T-helper 1 cell treated with Interleukin-12 subunit alpha and Interleukin-12 subunit beta and Interleukin-4 antibody, amounts not matched to agents 30 μg/mL and 1 μg/mL, for 36 hours (primary cell): ENCODE data around the gene MT4.

Experiments
- H3K27ac Mint-ChIP-seq: one replicate; pipeline ENCODE4 v1.8.0; 2021; ENCODE audit warnings: mild to moderate bottlenecking, mixed read lengths
- H3K27me3 Mint-ChIP-seq: one replicate; pipeline ENCODE4 v1.8.0; 2021; ENCODE audit warnings: low read depth, mixed read lengths
- H3K36me3 Mint-ChIP-seq: one replicate; pipeline ENCODE4 v1.8.0; 2021; ENCODE audit warnings: low read depth, mixed read lengths
- H3K4me1 Mint-ChIP-seq: one replicate; pipeline ENCODE4 v1.8.0; 2021; ENCODE audit warnings: low read depth, mixed read lengths
- H3K4me3 Mint-ChIP-seq: one replicate; pipeline ENCODE4 v1.8.0; 2021; ENCODE audit warnings: mild to moderate bottlenecking, moderate library complexity, mixed read lengths
- H3K9me3 Mint-ChIP-seq: one replicate; pipeline ENCODE4 v1.8.0; 2021; ENCODE audit warnings: mixed read lengths

Gene MT4

DNA sequence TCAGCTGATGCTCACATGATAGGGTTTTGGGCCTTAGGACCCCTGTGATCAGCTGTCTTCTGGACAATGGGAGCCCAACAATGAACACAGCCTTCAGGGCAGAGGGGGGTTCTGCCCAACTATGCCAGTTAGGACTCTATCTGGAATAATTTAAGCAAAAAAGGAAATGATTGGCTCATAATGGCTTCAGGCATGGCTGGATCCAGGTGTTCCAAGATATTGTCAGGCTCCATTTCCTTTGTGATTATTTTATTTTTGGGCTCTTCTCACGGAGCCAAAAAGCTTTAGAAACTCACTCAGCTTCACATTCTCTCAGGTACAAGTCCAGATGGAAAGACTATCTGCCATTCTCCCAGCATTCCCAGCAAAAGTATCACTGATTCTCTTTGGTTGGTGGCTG, 40.6 kb downstream of the MT4 start:
- Mint-ChIP-seq H3K9me3 (no peaks in the 10 kb centered on the region), H3K27ac (no peak overlapping the region), H3K36me3 (peaks cover 6% of the 10 kb centered on the region), H3K4me1 (peaks cover 32% of the 10 kb centered on the region), H3K4me3 (no peak overlapping the region), H3K27me3 (peaks cover 13% of the 10 kb centered on the region)

DNA sequence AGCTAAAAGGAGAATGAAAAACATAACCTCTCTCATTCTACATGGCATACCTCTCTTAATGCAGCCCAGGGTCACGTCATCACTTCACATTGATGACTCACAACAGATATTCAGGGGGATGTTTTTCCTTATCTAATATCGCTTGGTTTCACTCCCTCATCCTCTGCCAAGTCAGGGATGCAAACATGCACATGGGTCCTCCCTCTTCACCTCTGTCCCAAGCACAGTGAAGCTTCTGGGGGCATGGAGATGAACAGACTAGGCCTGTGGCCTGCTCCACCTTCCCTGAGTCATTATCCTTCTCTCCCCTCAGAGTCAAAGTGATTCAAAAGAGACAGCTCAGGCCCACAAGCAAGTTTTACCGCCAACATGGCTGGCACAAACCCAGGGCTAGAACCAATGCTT, 41.2 kb downstream of the MT4 start:
- Mint-ChIP-seq H3K4me3 (no peak overlapping the region), H3K27ac (no peak overlapping the region), H3K27me3 (peaks cover 7% of the 10 kb centered on the region), H3K4me1 (peaks cover 37% of the 10 kb centered on the region), H3K9me3 (no peaks in the 10 kb centered on the region), H3K36me3 (peaks cover 6% of the 10 kb centered on the region)

DNA sequence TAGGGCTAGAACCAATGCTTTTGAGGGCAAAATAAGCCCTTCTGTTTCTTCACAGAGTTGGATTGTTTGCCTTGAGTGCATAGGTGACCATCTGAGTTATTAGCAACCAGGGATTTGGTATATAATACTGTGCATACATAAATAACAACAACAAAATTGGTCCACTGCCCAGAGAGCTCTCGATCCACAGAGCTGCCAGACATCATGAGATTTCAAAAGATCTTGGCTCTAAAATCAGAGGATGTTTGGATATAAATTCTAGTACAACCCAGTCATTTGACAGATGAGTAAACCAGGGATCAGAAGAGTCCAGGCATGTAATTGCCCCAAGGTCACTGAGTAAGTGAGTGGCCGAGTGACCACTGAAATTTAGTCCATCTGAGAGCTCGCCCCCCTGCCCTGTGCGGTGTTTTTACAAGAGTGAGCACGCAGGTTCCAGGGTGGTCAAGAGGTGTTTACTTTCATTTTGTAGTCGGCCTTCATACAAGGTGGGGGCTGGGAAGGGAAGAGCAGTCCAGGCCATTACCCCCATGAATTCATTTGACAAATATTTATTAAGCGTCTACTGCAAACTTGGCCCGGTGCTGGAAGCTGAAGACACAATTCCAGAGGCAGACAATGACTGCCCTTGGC, 41.7 kb downstream of the MT4 start:
- Mint-ChIP-seq H3K9me3 (no peaks in the 10 kb centered on the region), H3K36me3 (peaks cover 6% of the 10 kb centered on the region), H3K27ac (peak overlapping the region; percentile 28), H3K4me1 (peaks cover 42% of the 10 kb centered on the region), H3K27me3 (peaks cover 4% of the 10 kb centered on the region), H3K4me3 (peak overlapping the region; percentile 19)

DNA sequence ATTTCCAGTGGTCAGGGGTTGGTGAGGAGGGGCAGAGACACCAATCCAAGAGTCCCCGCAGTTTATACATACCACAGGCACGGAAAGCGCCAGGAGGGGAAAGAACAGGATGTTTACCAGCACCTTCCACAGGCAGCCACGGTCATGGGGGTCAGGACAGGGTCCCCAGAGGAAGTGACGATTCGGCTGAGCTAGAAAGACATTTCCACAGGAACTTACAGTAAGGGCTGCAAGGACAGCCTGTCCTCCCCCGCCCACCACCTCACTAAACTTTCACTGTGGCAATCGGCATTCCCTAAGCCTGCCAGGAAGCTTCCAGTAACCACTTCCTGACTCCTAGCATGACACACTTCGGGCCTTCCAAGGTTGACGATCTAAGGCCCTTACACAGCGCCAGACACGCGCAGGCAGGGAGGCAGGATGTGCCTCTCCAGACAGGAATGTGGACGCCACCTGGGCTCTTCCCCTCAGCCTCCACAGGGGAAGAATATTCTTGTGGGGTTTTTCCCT, 42.3 kb downstream of the MT4 start:
- Mint-ChIP-seq H3K9me3 (no peaks in the 10 kb centered on the region), H3K27me3 (peaks cover 2% of the 10 kb centered on the region), H3K36me3 (peaks cover 6% of the 10 kb centered on the region), H3K27ac (peak overlapping the region; percentile 65), H3K4me1 (peaks cover 42% of the 10 kb centered on the region), H3K4me3 (peak overlapping the region; percentile 36)

DNA sequence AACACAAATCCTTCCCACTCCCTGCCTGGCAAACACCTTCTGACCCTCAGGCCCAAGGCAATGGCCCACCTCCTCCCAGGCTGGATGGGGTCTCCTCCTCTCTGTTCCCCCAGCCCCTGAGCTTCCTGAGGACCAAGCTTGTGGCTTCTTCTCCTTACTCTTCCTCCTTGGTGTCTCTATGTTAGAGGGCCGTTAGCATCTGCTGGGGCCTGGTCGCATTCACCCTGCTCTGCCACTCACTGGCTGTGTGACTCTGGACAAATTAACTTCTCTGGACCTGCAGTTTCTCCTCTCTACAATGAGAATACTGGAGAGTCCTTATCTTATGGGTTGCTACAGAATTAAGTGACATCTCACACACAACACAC, 42.8 kb downstream of the MT4 start:
- peak overlapping the region; percentile 85 for H3K27ac Mint-ChIP-seq
- no peaks in the 10 kb centered on the region for H3K9me3 Mint-ChIP-seq
- peak overlapping the region; percentile 74 for H3K4me3 Mint-ChIP-seq
- H3K4me1 Mint-ChIP-seq: peaks cover 42% of the 10 kb centered on the region
- no peaks in the 10 kb centered on the region for H3K27me3 Mint-ChIP-seq
- peaks cover 6% of the 10 kb centered on the region for H3K36me3 Mint-ChIP-seq

DNA sequence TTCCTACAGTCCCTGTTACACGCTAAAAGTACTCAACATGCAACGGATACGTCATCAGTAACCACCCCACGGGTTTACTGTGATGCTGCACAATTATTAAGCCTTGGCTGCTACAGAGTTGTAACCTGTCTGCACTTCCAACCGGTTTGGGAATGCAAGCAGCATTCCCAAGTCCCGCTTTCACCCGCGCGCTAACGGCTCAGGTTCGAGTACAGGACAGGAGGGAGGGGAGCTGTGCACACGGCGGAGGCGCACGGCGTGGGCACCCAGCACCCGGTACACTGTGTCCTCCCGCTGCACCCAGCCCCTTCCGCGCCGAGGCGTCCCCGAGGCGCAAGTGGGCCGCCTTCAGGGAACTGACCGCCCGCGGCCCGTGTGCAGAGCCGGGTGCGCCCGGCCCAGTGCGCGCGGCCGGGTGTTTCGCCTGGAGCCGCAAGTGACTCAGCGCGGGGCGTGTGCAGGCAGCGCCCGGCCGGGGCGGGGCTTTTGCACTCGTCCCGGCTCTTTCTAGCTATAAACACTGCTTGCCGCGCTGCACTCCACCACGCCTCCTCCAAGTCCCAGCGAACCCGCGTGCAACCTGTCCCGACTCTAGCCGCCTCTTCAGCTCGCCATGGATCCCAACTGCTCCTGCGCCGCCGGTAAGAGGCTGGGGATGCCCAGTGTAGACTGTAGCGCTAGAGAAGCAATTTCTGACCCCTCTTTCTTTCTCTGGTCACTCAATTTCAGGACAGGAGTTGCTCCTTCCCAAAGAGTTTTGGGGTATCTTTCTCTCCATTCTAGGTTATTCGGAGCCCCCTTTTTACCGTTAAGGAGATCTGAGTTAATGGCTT, 43.4 kb downstream of the MT4 start, which contains the start of gene MT2A:
TSS of gene MT2A (plus strand) at position 542 of the 833 bp plus-strand sequence. CDS start at position 614, 72 bp downstream.
- peaks cover 42% of the 10 kb centered on the region for H3K4me1 Mint-ChIP-seq
- H3K4me3 Mint-ChIP-seq: peak within 1 kb of the TSS; percentile 95
- no peaks in the 10 kb centered on the region for H3K27me3 Mint-ChIP-seq
- H3K9me3 Mint-ChIP-seq: no peaks in the 10 kb centered on the region
- peaks cover 6% of the 10 kb centered on the region for H3K36me3 Mint-ChIP-seq
- H3K27ac Mint-ChIP-seq: peak within 1 kb of the TSS; percentile 99

DNA sequence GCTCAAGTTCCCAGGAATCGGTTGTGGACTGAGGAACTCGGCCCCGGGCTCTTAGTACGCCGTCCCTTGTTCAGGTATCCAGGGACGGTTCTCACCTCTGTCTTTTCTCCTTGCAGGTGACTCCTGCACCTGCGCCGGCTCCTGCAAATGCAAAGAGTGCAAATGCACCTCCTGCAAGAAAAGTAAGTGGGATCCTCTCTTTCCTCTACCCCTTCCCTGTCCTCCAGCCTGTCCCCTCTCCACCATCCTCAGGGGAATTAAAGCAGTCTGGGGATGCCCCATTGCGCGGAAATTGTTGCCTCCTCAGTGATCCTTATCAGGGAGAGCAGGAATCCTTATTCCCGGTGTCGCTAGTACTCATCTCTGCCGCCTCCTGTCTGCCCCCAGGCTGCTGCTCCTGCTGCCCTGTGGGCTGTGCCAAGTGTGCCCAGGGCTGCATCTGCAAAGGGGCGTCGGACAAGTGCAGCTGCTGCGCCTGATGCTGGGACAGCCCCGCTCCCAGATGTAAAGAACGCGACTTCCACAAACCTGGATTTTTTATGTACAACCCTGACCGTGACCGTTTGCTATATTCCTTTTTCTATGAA, 44.1 kb downstream of the MT4 start:
- H3K4me3 Mint-ChIP-seq: peak overlapping the region; percentile 95
- H3K9me3 Mint-ChIP-seq: no peaks in the 10 kb centered on the region
- no peaks in the 10 kb centered on the region for H3K27me3 Mint-ChIP-seq
- peaks cover 6% of the 10 kb centered on the region for H3K36me3 Mint-ChIP-seq
- H3K27ac Mint-ChIP-seq: peak overlapping the region; percentile 99
- peaks cover 46% of the 10 kb centered on the region for H3K4me1 Mint-ChIP-seq

DNA sequence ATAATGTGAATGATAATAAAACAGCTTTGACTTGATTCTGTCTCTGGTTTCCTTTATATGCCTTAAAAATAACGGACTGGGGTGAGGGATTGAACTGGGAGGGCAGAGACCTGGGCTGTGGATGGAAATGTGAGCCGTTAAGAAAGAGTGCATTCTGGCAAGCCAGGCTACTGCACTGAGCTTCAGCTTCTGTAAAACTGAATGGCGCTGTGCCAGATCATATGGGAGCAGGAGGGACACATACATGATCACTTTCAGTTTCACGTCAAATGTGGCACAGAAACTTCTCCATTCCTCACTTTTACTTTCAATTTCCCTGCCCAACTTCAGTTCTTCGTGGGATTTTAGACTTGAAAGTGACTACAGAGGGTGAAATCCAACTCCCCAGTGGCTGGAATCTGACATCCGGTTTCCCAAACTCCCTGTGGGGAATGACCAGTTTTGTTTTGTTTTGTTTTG, 44.6 kb downstream of the MT4 start:
- H3K4me3 Mint-ChIP-seq: peak overlapping the region; percentile 95
- no peaks in the 10 kb centered on the region for H3K27me3 Mint-ChIP-seq
- peaks cover 51% of the 10 kb centered on the region for H3K4me1 Mint-ChIP-seq
- H3K9me3 Mint-ChIP-seq: no peaks in the 10 kb centered on the region
- H3K36me3 Mint-ChIP-seq: peaks cover 6% of the 10 kb centered on the region
- peak overlapping the region; percentile 99 for H3K27ac Mint-ChIP-seq

DNA sequence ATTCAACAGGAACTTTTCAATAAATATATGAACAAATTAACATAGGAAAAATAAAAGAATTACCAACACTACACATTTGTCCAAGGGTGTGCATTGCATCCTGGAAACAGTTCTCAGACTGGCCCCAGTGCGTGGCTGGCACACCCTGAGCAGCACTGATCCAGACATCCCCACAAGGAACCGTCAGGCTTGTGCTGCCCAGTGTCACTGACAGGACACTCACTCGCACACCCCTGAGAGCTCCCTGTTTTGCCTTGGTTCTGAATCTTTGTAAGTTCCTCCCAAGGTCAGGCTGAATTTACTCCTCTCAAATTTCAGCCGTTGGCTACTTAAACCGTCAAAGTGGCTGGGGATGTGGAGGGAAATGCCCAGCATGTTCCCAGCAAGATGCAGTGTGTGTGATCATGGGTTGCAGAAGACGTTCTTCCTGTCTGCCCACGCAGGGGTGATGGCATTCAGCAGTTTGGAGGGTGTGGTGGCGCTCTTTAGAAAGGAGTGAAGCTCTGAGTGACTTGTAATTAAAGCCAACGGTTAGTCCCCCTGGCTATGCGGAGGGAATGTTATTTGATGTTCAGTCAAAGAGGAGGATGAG, 45.2 kb downstream of the MT4 start:
- Mint-ChIP-seq H3K27ac (peak overlapping the region; percentile 99), H3K4me3 (peak overlapping the region; percentile 95), H3K9me3 (no peaks in the 10 kb centered on the region), H3K4me1 (peaks cover 56% of the 10 kb centered on the region), H3K27me3 (no peaks in the 10 kb centered on the region), H3K36me3 (peaks cover 6% of the 10 kb centered on the region)

DNA sequence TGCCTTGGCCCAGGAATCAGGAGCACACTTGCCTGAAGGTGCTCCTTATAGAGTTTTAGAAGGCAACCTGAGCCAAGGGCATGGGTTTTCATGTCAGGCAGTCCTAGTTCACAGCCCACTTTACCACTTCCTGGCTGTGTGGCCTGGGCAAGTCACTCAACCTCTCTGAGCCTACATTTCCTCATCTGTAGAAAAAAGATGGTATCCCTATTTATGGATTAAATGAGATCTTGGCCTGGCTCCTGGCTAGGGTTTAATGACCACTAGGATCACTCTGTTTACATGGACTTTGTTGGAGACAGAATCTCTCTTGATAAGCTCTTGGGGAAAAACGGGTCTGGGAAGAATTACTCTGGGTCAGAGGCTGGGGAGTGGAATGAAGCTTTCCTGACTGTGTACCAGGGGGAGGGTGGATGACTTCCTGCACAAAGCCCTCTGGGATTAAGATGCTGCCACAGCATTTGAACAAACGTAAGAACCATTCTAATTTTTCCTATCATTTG, 45.8 kb downstream of the MT4 start:
- peaks cover 6% of the 10 kb centered on the region for H3K36me3 Mint-ChIP-seq
- H3K4me3 Mint-ChIP-seq: peak overlapping the region; percentile 95
- H3K27ac Mint-ChIP-seq: peak overlapping the region; percentile 99
- H3K9me3 Mint-ChIP-seq: no peaks in the 10 kb centered on the region
- H3K4me1 Mint-ChIP-seq: peaks cover 59% of the 10 kb centered on the region
- H3K27me3 Mint-ChIP-seq: no peaks in the 10 kb centered on the region

DNA sequence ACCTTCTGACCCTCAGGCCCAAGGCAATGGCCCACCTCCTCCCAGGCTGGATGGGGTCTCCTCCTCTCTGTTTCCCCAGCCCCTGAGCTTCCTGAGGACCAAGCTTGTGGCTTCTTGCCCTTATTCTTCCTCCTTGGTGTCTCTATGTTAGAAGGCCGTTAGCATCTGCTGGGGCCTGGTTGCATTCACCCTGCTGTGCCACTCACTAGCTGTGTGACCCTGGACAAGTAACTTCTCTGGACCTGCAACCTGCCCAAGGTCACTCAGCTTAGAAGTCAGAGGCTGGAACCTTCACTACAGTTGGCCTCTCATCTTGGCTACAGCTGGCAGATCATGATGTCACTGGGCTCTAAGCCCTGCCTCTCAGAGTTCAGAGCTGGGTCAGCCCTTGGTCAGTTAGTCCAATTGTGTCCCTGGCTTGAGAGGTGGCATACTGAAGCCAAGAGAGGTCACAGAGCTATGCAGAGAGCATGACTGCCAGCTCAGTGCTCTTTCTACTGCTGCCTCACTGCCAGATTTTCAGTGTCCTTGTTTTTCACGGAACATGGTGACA, 46.5 kb downstream of the MT4 start:
- peak overlapping the region; percentile 99 for H3K27ac Mint-ChIP-seq
- H3K4me1 Mint-ChIP-seq: peaks cover 58% of the 10 kb centered on the region
- no peaks in the 10 kb centered on the region for H3K9me3 Mint-ChIP-seq
- H3K4me3 Mint-ChIP-seq: peak overlapping the region; percentile 46
- peaks cover 6% of the 10 kb centered on the region for H3K36me3 Mint-ChIP-seq
- no peaks in the 10 kb centered on the region for H3K27me3 Mint-ChIP-seq

DNA sequence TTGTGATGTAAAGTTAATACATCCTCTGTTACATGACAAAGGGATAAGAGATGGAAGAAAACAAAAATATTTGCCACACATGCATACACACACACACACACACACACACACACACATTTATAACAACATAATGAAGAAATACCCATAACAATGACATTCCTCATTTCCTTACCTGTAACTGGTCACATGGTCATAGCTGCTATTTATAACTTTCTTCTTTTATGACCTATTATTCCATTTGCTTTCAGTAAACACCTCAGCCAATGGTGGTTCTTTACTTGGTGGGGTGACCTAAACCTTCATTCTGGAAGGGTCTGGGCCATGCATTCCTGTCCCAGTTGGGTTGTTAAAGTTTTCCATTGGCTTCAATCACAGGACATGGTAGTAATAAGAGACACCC, 48.8 kb downstream of the MT4 start:
- H3K27ac Mint-ChIP-seq: no peak overlapping the region
- peaks cover 4% of the 10 kb centered on the region for H3K27me3 Mint-ChIP-seq
- H3K4me3 Mint-ChIP-seq: no peak overlapping the region
- peaks cover 49% of the 10 kb centered on the region for H3K4me1 Mint-ChIP-seq
- H3K36me3 Mint-ChIP-seq: peaks cover 2% of the 10 kb centered on the region
- no peaks in the 10 kb centered on the region for H3K9me3 Mint-ChIP-seq

DNA sequence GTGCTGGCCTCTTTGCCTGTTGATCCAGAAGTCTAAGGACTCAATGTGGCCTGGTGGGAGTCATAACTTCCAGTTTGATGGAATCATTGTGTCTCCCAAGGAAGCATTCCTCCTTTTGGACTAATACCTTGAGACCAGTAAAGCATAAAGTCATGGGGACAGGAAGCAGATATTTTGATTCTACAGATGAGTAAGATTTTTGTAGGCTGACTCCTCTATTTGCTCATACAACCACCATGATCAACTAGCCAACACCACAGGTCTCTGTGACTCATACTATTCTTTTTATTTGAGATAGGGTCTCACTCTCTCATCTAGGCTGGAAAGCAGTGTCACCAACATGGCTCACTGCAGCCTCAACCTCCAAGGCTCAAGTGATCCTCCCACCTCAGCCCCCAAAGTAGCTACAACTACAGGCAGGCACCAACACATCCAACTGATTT, 49.7 kb downstream of the MT4 start:
- no peaks in the 10 kb centered on the region for H3K9me3 Mint-ChIP-seq
- H3K4me3 Mint-ChIP-seq: no peak overlapping the region
- H3K4me1 Mint-ChIP-seq: peaks cover 46% of the 10 kb centered on the region
- H3K27ac Mint-ChIP-seq: peak overlapping the region; percentile 55
- no peaks in the 10 kb centered on the region for H3K36me3 Mint-ChIP-seq
- peaks cover 7% of the 10 kb centered on the region for H3K27me3 Mint-ChIP-seq

DNA sequence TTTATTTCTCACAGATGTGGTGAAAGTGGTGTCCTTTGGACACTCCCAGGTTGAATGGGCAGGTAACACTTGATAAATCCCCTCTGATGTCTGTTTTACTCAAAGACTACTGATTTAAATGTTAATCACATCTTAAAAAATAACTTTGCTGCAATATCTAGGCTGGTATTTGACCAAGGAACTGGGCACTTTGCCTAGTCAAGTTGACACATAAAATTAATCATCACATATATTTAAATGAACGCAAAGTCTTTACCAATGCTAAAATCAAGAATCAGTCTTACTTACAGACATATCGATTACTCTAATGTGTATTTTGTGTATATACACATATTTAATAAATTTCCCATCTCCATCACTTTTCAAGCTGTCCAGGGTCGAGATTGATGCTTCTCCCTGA, 50.5 kb downstream of the MT4 start:
- H3K9me3 Mint-ChIP-seq: no peaks in the 10 kb centered on the region
- H3K27me3 Mint-ChIP-seq: peaks cover 7% of the 10 kb centered on the region
- H3K4me3 Mint-ChIP-seq: no peak overlapping the region
- peaks cover 40% of the 10 kb centered on the region for H3K4me1 Mint-ChIP-seq
- H3K27ac Mint-ChIP-seq: no peak overlapping the region
- no peaks in the 10 kb centered on the region for H3K36me3 Mint-ChIP-seq
